ENCODE measurements around the gene PRKAG3. TPM values are rescaled to one million over a fixed set of nuclear protein-coding genes. Genes with fewer than 3 reads are reported as not detected.

The PRKAG3 gene
- total RNA-seq, 2 donors from 2014 or later, result 0.19 TPM; not detected in 1

- Histone ChIP-seq H3K27ac (no peak overlapping the region), H3K4me1 (peaks cover 0 to 21% of the 10 kb centered on the region in 2 donors), H3K9me3 (no peaks in the 10 kb centered on the region), H3K27me3 (peaks cover 12 to 13% of the 10 kb centered on the region in 2 donors), H3K36me3 (no peaks in the 10 kb centered on the region), H3K4me3 (no peak overlapping the region)
- no peak for TF ChIP-seq CTCF (IDR thresholded peaks at IDR 0.05)
- no peak for DNase-seq (ENCODE audit: low spot score)
Measured at GRCh38 chr2:218857371-218858137, 26.0 kb upstream of the PRKAG3 start.

- Histone ChIP-seq H3K4me3 (no peak overlapping the region), H3K4me1 (peaks cover 0 to 21% of the 10 kb centered on the region in 2 donors), H3K27ac (no peak overlapping the region), H3K9me3 (no peaks in the 10 kb centered on the region), H3K27me3 (peaks cover 12 to 13% of the 10 kb centered on the region in 2 donors), H3K36me3 (no peaks in the 10 kb centered on the region)
- DNase-seq (ENCODE audit: low spot score), result no peak
- TF ChIP-seq CTCF (IDR thresholded peaks at IDR 0.05), result no peak
Measured at GRCh38 chr2:218856896-218857243, 25.3 kb upstream of the PRKAG3 start.

GRCh38 chr2:218856167-218856895 is 24.7 kb upstream of the PRKAG3 start:
- no peaks in the 10 kb centered on the region for H3K9me3 ChIP-seq
- DNase-seq (ENCODE audit: low spot score), result no peak
- H3K27me3 ChIP-seq, result peaks cover 11 to 12% of the 10 kb centered on the region in 2 donors
- H3K4me1 ChIP-seq, result peaks cover 0 to 21% of the 10 kb centered on the region in 2 donors
- H3K4me3 ChIP-seq, result no peak overlapping the region
- H3K36me3 ChIP-seq, result no peaks in the 10 kb centered on the region
- H3K27ac ChIP-seq, result no peak overlapping the region
- no peak for TF ChIP-seq CTCF (IDR thresholded peaks at IDR 0.05)

- DNase-seq (ENCODE audit: low spot score), result no peak
- H3K27me3 ChIP-seq, result peaks cover 8 to 12% of the 10 kb centered on the region in 2 donors
- no peaks in the 10 kb centered on the region for H3K9me3 ChIP-seq
- no peak for TF ChIP-seq CTCF (IDR thresholded peaks at IDR 0.05)
- H3K4me3 ChIP-seq, result no peak overlapping the region
- H3K4me1 ChIP-seq, result peaks cover 0 to 15% of the 10 kb centered on the region in 2 donors
- H3K36me3 ChIP-seq, result no peaks in the 10 kb centered on the region
- H3K27ac ChIP-seq, result no peak overlapping the region
Measured at GRCh38 chr2:218855305-218856166, 23.9 kb upstream of the PRKAG3 start.

- no peak for DNase-seq (ENCODE audit: low spot score)
- H3K36me3 ChIP-seq, result no peaks in the 10 kb centered on the region
- no peaks in the 10 kb centered on the region for H3K9me3 ChIP-seq
- no peak for TF ChIP-seq CTCF (IDR thresholded peaks at IDR 0.05)
- no peak overlapping the region for H3K27ac ChIP-seq
- H3K4me3 ChIP-seq, result no peak overlapping the region
- H3K27me3 ChIP-seq, result peaks cover 8% of the 10 kb centered on the region in 2 donors
- H3K4me1 ChIP-seq, result peaks cover 0 to 8% of the 10 kb centered on the region in 2 donors
Measured at GRCh38 chr2:218854860-218855259, 23.3 kb upstream of the PRKAG3 start.
